Testis (tissue), 3 donors: ENCODE data around the gene FOXG1. TPM values are rescaled to one million over a fixed set of nuclear protein-coding genes. Genes with fewer than 3 reads are reported as not detected.

Experiments used
- DNase-seq: peaks from one replicate; pipeline ENCODE4 v3.0.0-alpha.2; 2019
- H3K27ac ChIP-seq, 2 donors: fragments of 200-600 bp; sonication (generic); one replicate each; pipeline ENCODE4 v1.5.1; 2019
- H3K27me3 ChIP-seq: fragments of 200-600 bp; sonication (generic); one replicate; pipeline ENCODE4 v1.5.1; 2019
- H3K36me3 ChIP-seq: fragments of 200-600 bp; sonication (generic); one replicate; pipeline ENCODE4 v1.5.1; 2017; ENCODE audit warnings: low read depth; ENCODE audit errors: missing control alignments
- H3K4me1 ChIP-seq: fragments of 200-600 bp; sonication (generic); one replicate; pipeline ENCODE4 v1.5.1; 2019
- H3K4me3 ChIP-seq, 2 donors: fragments of 200-600 bp; sonication (generic); one replicate each; pipeline ENCODE4 v1.5.1; 2017 to 2019
- H3K9me3 ChIP-seq: fragments of 200-600 bp; sonication (generic); one replicate; pipeline ENCODE4 v1.5.1; 2017
- CTCF ChIP-seq, 3 experiments: fragments of 450-650 bp in 2 of 3; fragments of 200-600 bp in 1 of 3; sonication (generic) in 1 of 3; IDR thresholded peaks; one replicate each; pipeline ENCODE4 v1.5.1; 2016 to 2019; ENCODE audit warnings: antibody characterized with exemption in 3 of 3, mild to moderate bottlenecking in 2 of 3, moderate library complexity in 1 of 3
- POLR2A ChIP-seq: fragments of 450-650 bp; IDR thresholded peaks from one replicate; pipeline ENCODE4 v1.6.1; 2017; ENCODE audit warnings: antibody characterized with exemption, mild to moderate bottlenecking, moderate library complexity
- WGBS, 2 donors: methylation state at CpG; one replicate each; pipeline ENCODE4 v1.1.5; 2018; 5-methylcytosine and 5-hydroxymethylcytosine counted together
- intact Hi-C: fragments of 100-400 bp; cut with DNase I; formaldehyde crosslinking; loops from one replicate; pipeline ENCODE4 v1.15.1; 2023; ENCODE audit warnings: low total_unique reads
- polyA plus RNA-seq: library from polyadenylated mRNA; stranded (reverse); fragments of 350-450 nt; fragmentation: Illumina TruSeq; extraction: RNeasy Lipid Tissue Mini Kit (QIAGEN cat#74804); gene quantifications from one replicate; pipeline ENCODE4 v1.2.3, GENCODE V29; 2014; ENCODE audit warnings: low read depth, low replicate concordance; ENCODE audit not compliant: insufficient read depth
- total RNA-seq, 2 donors: library from RNA; depleted of rRNA; stranded (reverse); fragments of >200 nt; gene quantifications; one replicate each; pipeline ENCODE4 v1.2.3, GENCODE V29; 2016

The FOXG1 gene
- total and polyA plus RNA-seq, 3 donors from 2014 or later = 4.5 to 9.0 (median 5.5) TPM

DNA sequence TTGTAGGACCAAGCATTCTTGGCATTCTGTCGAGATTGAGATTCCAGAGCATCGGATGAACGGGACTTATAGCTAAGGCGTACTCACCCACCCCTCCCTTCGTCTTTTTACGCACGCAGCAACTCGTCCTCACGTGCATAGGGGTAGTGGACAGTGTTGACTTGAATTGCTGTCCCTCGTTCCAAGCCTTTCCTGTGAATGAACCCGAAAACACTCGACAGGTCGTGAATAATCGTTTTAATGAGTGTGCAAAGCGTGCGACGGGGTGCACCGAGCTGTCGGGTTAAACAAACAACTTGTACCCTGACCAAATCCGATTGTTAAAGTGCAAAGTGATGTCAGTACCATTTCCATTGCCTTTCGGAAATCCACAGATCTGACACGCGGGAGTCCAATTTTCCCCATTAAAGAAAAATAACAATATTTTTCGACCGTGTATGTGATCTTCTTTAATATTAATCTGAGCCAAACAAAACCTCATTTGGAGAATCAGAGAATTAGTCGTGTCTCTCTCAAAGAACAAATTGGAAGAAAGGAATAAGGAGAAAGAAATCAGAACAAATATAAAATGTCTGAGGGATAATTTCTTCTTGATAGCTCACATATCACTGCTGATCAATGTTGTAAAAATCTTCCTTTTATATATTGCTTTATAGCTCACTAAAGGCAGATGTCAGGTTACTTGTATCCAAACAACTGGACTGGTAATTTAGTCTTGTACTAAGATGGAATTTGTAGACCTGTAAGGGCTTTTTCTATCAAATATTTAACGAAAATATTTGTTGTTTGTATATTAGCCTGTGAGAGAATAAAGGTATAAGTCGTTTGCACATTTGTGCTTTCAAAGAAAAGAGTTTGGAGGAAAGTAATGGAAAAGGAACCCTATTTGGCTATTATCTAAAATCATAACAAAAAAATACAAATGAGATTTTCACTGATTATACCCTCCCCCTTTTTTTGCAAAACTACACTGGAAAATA is 11.8 kb downstream of the FOXG1 start:
- WGBS, 2 donors = 6% methylated on average over 28 of the region's 28 CpGs
- TF ChIP-seq CTCF (IDR thresholded peaks at IDR 0.05) (no peak), POLR2A (no peak)
- no peaks in the 10 kb centered on the region for H3K4me1 ChIP-seq
- H3K36me3 ChIP-seq = no peaks in the 10 kb centered on the region
- DNase-seq = no peak
- H3K27me3 ChIP-seq = no peaks in the 10 kb centered on the region
- H3K9me3 ChIP-seq = no peaks in the 10 kb centered on the region
- no peak overlapping the region for H3K4me3 ChIP-seq
- H3K27ac ChIP-seq = no peak overlapping the region
- intact Hi-C loops = no loop called here

- intact Hi-C loops = no loop called here
- no peaks in the 10 kb centered on the region for H3K4me1 ChIP-seq
- DNase-seq = no peak
- H3K36me3 ChIP-seq = no peaks in the 10 kb centered on the region
- no peak overlapping the region for H3K27ac ChIP-seq
- H3K9me3 ChIP-seq = no peaks in the 10 kb centered on the region
- H3K27me3 ChIP-seq = no peaks in the 10 kb centered on the region
- no peak overlapping the region for H3K4me3 ChIP-seq
- TF ChIP-seq POLR2A = no peak
- TF ChIP-seq CTCF (IDR thresholded peaks at IDR 0.05) = no peak
Measured at GRCh38 chr14:28779456-28779855, 12.9 kb downstream of the FOXG1 start.

- 22 to 28% methylated on average over 6 of the region's 6 CpGs for WGBS, 2 donors
- no peak for TF ChIP-seq POLR2A
- TF ChIP-seq CTCF (IDR thresholded peaks at IDR 0.05) = no peak
- no peaks in the 10 kb centered on the region for H3K27me3 ChIP-seq
- DNase-seq = no peak
- no peak overlapping the region for H3K27ac ChIP-seq
- intact Hi-C loops = no loop called here
- H3K4me1 ChIP-seq = no peaks in the 10 kb centered on the region
- H3K9me3 ChIP-seq = no peaks in the 10 kb centered on the region
- no peak overlapping the region for H3K4me3 ChIP-seq
- H3K36me3 ChIP-seq = no peaks in the 10 kb centered on the region
Measured at GRCh38 chr14:28780843-28781820, 14.5 kb downstream of the FOXG1 start.

GRCh38 chr14:28782301-28782700 is 15.7 kb downstream of the FOXG1 start:
- 30 to 55% methylated on average over 2 of the region's 2 CpGs for WGBS, 2 donors
- Histone ChIP-seq H3K27me3 (no peaks in the 10 kb centered on the region), H3K36me3 (no peaks in the 10 kb centered on the region), H3K4me3 (no peak overlapping the region), H3K9me3 (no peaks in the 10 kb centered on the region), H3K4me1 (no peaks in the 10 kb centered on the region), H3K27ac (no peak overlapping the region)
- DNase-seq = no peak
- TF ChIP-seq POLR2A (no peak), CTCF (IDR thresholded peaks at IDR 0.05) (no peak)
- intact Hi-C loops = no loop called here
